Prostate gland (tissue), 2 donors: ENCODE data around the gene CDK5R1. TPM values are rescaled to one million over a fixed set of nuclear protein-coding genes. Genes with fewer than 3 reads are reported as not detected.

Experiments used
- DNase-seq: peaks from one replicate; pipeline ENCODE4 v3.0.0-alpha.2; 2019; ENCODE audit warnings: low spot score
- H3K27ac ChIP-seq, 2 donors: fragments of 200-600 bp; sonication (generic); 2 replicates each; pipeline ENCODE4 v1.5.1; 2017 to 2019
- H3K27me3 ChIP-seq: fragments of 200-600 bp; sonication (generic); replicated peaks from 2 replicates; pipeline ENCODE4 v1.5.1; 2019; ENCODE audit not compliant: insufficient read depth
- H3K36me3 ChIP-seq, 2 donors: fragments of 200-600 bp; sonication (generic); 1 replicate in 1 of 2; 2 replicates in 1 of 2; pipeline versions ENCODE4 v1.5.1 to v1.8.1; 2017 to 2019
- H3K4me1 ChIP-seq: fragments of 200-600 bp; sonication (generic); replicated peaks from 2 replicates; pipeline ENCODE4 v1.5.1; 2019
- H3K4me3 ChIP-seq, 2 donors: fragments of 200-600 bp; sonication (generic); 2 replicates each; pipeline ENCODE4 v1.5.1; 2017 to 2019
- H3K9me3 ChIP-seq: fragments of 200-600 bp; sonication (generic); 2 replicates; pipeline ENCODE4 v1.5.1; 2017
- CTCF ChIP-seq, 4 experiments: fragments of 200-600 bp in 2 of 4; fragments of 450-650 bp in 2 of 4; sonication (generic) in 2 of 4; IDR thresholded peaks; 1 replicate in 3 of 4; 2 replicates in 1 of 4; pipeline ENCODE4 v1.5.1; 2016 to 2019; ENCODE audit warnings: antibody characterized with exemption in 4 of 4, mild to moderate bottlenecking in 2 of 4, moderate library complexity in 2 of 4
- POLR2A ChIP-seq: fragments of 450-650 bp; IDR thresholded peaks from one replicate; pipeline ENCODE4 v1.6.1; 2016; ENCODE audit warnings: antibody characterized with exemption, mild to moderate bottlenecking
- POLR2AphosphoS5 ChIP-seq: sonication (generic); formaldehyde crosslinking; IDR thresholded peaks from one replicate; pipeline ENCODE4 v1.6.1; 2017; ENCODE audit warnings: antibody characterized with exemption
- whole genome bisulfite sequencing: methylation state at CpG from one replicate; pipeline ENCODE4 v1.1.5; 2018; 5-methylcytosine and 5-hydroxymethylcytosine counted together
- intact Hi-C: fragments of 100-400 bp; cut with DNase I; formaldehyde crosslinking; loops from one replicate; pipeline ENCODE4 v1.14.2; 2022
- small RNA-seq, 2 donors: library from RNA; depleted of rRNA; stranded (forward); fragments of <200 nt; gene quantifications; one replicate each; pipeline ENCODE3, GENCODE V24; 2016
- total RNA-seq, 2 donors: library from RNA; depleted of rRNA; stranded (reverse); fragments of >200 nt; gene quantifications; one replicate each; pipeline ENCODE4 v1.1.0, GENCODE V29; 2016

CDK5R1 gene
- total RNA-seq, 2 donors from 2014 or later = 0.46 to 5.1 TPM

GRCh38 chr17:32528825-32529224, 42.0 kb downstream of the CDK5R1 start:
- intact Hi-C loops = no loop called here

DNA sequence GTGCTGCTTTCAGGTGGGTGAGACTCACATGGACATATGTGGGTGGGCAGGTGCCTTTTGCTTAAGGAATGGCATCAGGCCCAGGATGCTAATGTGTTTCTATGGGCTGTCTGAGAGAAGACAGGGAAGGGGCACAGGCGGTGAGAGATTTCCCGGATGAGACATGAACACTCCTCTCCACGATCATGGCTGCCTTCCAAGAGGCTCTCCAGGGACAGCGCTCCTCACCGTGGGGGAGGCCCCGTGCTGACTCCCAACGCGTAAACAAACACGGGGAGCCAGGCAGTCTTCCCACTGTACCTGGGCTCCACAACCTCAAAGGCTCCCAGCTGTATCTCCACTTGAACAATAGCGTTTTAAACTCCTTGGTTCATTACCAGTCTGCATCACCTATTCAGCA, 42.8 kb downstream of the CDK5R1 start:
- TF ChIP-seq POLR2A (no peak), POLR2AphosphoS5 (no peak), CTCF (IDR thresholded peaks at IDR 0.05) (no peak)
- intact Hi-C loops = no loop called here
- Histone ChIP-seq H3K4me1 (no peaks in the 10 kb centered on the region), H3K36me3 (no peaks in the 10 kb centered on the region), H3K27me3 (no peaks in the 10 kb centered on the region), H3K4me3 (no peak overlapping the region), H3K9me3 (no peaks in the 10 kb centered on the region), H3K27ac (no peak overlapping the region)
- DNase-seq = no peak
- 47% methylated on average over 10 of the region's 10 CpGs for WGBS

More at GRCh38 chr17:32528825-32529224, 42.0 kb downstream of the CDK5R1 start:
- 85% methylated on average over 7 of the region's 7 CpGs for WGBS
- no peaks in the 10 kb centered on the region for H3K4me1 ChIP-seq
- H3K27me3 ChIP-seq = no peaks in the 10 kb centered on the region
- H3K27ac ChIP-seq = no peak overlapping the region
- no peaks in the 10 kb centered on the region for H3K36me3 ChIP-seq
- TF ChIP-seq POLR2AphosphoS5 (no peak), CTCF (IDR thresholded peaks at IDR 0.05) (no peak), POLR2A (no peak)
- DNase-seq = no peak
- no peak overlapping the region for H3K4me3 ChIP-seq
- H3K9me3 ChIP-seq = no peaks in the 10 kb centered on the region

DNA sequence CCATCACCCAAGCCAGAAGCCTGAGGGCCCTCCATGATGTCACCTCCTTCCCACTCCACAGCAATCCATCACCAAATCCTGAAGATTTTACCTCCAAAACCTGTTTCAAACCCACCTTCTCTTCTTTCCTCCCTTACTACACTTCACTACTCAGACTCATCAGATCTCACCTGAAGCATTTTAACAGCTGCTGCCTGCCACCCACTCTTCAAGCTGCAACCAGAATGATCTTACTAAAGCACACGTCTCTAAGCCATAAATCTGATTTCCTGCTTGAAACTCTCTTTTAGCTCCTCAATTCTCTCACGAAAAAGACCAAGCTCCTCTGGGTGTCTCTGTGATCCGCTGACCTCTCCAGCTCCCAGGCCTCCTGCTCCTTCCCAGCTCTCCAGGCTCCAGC, 46.5 kb downstream of the CDK5R1 start:
- H3K9me3 ChIP-seq = no peaks in the 10 kb centered on the region
- H3K27me3 ChIP-seq = no peaks in the 10 kb centered on the region
- no peak for DNase-seq
- no peak overlapping the region for H3K27ac ChIP-seq
- H3K4me3 ChIP-seq = no peak overlapping the region
- TF ChIP-seq POLR2AphosphoS5 (no peak), POLR2A (no peak), CTCF (IDR thresholded peaks at IDR 0.05) (no peak)
- no peaks in the 10 kb centered on the region for H3K4me1 ChIP-seq
- H3K36me3 ChIP-seq = no peaks in the 10 kb centered on the region
- intact Hi-C loops = no loop called here
- 87% methylated on average over 3 of the region's 3 CpGs for WGBS

DNA sequence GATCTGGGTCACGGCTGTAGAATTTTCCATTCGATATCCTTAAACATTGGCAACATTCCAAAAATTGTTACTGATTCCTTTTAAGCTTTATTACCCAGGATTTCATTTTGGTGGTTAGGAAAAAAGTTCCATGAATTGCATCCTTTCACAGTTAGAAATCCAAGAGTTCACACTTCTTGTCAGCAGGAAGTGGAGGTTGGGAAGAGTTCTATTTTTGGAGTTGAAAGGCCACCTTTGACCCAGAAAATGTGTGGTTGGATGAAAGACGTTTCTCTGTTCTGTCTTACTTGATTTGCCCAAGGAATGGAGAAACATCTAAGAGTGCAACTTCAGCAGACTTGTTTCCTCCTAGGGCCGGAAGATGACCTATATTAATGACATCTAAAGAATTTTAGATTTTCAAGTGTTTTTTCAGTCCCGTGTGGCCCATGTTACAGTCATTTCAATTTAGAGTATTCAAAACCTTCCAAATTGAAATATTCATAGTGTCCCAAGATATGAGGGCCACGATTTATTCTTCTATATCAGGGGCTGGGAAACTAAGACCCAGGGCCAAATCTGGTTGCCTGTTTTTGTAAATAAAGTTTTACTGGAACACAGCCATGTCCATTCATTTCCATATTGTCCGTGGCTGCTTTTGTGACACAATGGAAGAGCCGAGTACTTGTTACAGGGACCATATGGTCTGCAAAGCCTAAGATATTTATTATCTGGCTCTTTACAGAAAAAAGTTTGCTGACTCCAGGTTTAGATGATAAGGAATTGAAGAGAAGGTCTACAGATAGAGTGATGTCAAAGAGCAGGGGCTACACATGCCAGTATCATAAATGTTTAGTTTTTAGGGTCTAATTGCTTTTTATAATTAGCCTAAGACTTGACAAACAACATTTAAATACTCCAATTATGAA, 50.2 kb downstream of the CDK5R1 start:
- 80% methylated on average over 8 of the region's 8 CpGs for WGBS
- H3K27ac ChIP-seq = no peak overlapping the region
- no peak for TF ChIP-seq POLR2AphosphoS5
- no peak for TF ChIP-seq POLR2A
- no peak for TF ChIP-seq CTCF (IDR thresholded peaks at IDR 0.05)
- no peak for DNase-seq
- no peaks in the 10 kb centered on the region for H3K36me3 ChIP-seq
- no peak overlapping the region for H3K4me3 ChIP-seq
- H3K9me3 ChIP-seq = no peaks in the 10 kb centered on the region
- H3K4me1 ChIP-seq = no peaks in the 10 kb centered on the region
- intact Hi-C loops = no loop called here
- no peaks in the 10 kb centered on the region for H3K27me3 ChIP-seq

Small RNAs within 50 kb of the gene (small RNA-seq; reads per million reads assigned to genes)
- 0 reads per million in 2 donors for gene RF00019

Other genes with a start within 250 kb of the CDK5R1 start
- gene RHBDL3, start 221.2 kb upstream of the CDK5R1 start, total RNA-seq = 1 to 10 TPM in 1 of 2 donors, under 1 TPM in 1; 0.77 to 2.7 TPM
- gene C17orf75, start 144.8 kb upstream of the CDK5R1 start, total RNA-seq = 10 to 100 TPM; 15.3 to 16.3 TPM
- gene ZNF207, start 136.8 kb upstream of the CDK5R1 start, total RNA-seq = 100 to 1,000 TPM in 1 of 2 donors, 10 to 100 TPM in 1; 91.3 to 168 TPM
- gene PSMD11, start 42.5 kb upstream of the CDK5R1 start, total RNA-seq = 10 to 100 TPM; 47.4 to 53.3 TPM